Measurements from ENCODE around the gene CAPN5. TPM values are rescaled to one million over a fixed set of nuclear protein-coding genes. Genes with fewer than 3 reads are reported as not detected.
A peak's percentile ranks its signal among the peaks of the same experiment; 100 is the strongest.

Gene CAPN5
- polyA plus RNA-seq, 2 of the 4 experiments (the other 2 are of a cell fraction) = 9.4 to 12.9 TPM

GRCh38 chr11:77046060-77046501 lies 20.7 kb upstream of the CAPN5 start:
- DNase-seq (ENCODE audit: low read depth in 1 of 2, low spot score in 1 of 2) = peak; percentile 57 to 87

More at GRCh38 chr11:77046060-77046501, 20.7 kb upstream of the CAPN5 start:
- TF ChIP-seq, protein P1, sequence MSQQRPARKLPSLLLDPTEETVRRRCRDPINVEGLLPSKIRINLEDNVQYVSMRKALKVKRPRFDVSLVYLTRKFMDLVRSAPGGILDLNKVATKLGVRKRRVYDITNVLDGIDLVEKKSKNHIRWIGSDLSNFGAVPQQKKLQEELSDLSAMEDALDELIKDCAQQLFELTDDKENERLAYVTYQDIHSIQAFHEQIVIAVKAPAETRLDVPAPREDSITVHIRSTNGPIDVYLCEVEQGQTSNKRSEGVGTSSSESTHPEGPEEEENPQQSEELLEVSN (IDR thresholded peaks at IDR 0.05; ENCODE audit: borderline replicate concordance, low read depth) = peak; percentile 38; the same call in 1 of the 2 replicates
- no peak for TF ChIP-seq HDAC2 (IDR thresholded peaks at IDR 0.05)
- TF ChIP-seq MAX (IDR thresholded peaks at IDR 0.05) = peak; percentile 54; the same call in 1 of the 2 replicates
- TF ChIP-seq EHMT2 (IDR thresholded peaks at IDR 0.05; ENCODE audit: low read depth) = no peak
- no peak for TF ChIP-seq MAZ (IDR thresholded peaks at IDR 0.05; ENCODE audit: borderline replicate concordance, low read depth, low read length)
- no peak for TF ChIP-seq HOXB5 (CRISPR knock-in tag; IDR thresholded peaks at IDR 0.05)
- TF ChIP-seq KDM1A (IDR thresholded peaks at IDR 0.05; ENCODE audit: low read depth) = no peak
- TF ChIP-seq CEBPB (IDR thresholded peaks at IDR 0.05) = no peak
- TF ChIP-seq MAFK (IDR thresholded peaks at IDR 0.05; ENCODE audit: partially characterized antibody) = no peak
- TF ChIP-seq CHD2 (IDR thresholded peaks at IDR 0.05; ENCODE audit: low read length, partially characterized antibody) = no peak
- TF ChIP-seq CTCF (IDR thresholded peaks at IDR 0.05) = peak; percentile 96
- peak; percentile 98 for TF ChIP-seq SMC3 (IDR thresholded peaks at IDR 0.05)
- no peak for TF ChIP-seq REST (IDR thresholded peaks at IDR 0.05)
- TF ChIP-seq USF2 (IDR thresholded peaks at IDR 0.05) = no peak
- no peak for TF ChIP-seq FOXS1 (CRISPR knock-in tag; IDR thresholded peaks at IDR 0.05)
- TF ChIP-seq ZC3H11A (IDR thresholded peaks at IDR 0.05) = no peak
- TF ChIP-seq RAD21 (conservative IDR thresholded peaks at IDR 0.05 in 1 of 2, IDR thresholded peaks at IDR 0.05 in 1 of 2) = peak; percentile 57 to 89; a peak in 4 of 5 replicates
- TF ChIP-seq TFCP2L1 (CRISPR knock-in tag; IDR thresholded peaks at IDR 0.05) = no peak
- TF ChIP-seq FOSB (CRISPR knock-in tag; IDR thresholded peaks at IDR 0.05) = no peak
- ChIA-PET POLR2A (no interaction called here), CTCF (interaction anchor here (0.7 to 3.7 kb wide), 26 partner anchors 9 to 324 kb away, joined by 3 to 60 read pairs (median 5); partner anchors contain the start of gene B3GNT6)
- FAIRE-seq (no peak), ATAC-seq (peak; percentile 88)
- 10% methylated on average over 7 of the region's 39 CpGs for WGBS (ENCODE audit: missing lambda C conversion rate)
- Histone ChIP-seq H3K4me3 (peak overlapping the region; percentile 26), H3K4me2 (peak overlapping the region; percentile 82), H3K9me3 (no peaks in the 10 kb centered on the region), H3K27ac (peak overlapping the region; percentile 21 to 64; a peak in 3 of 6 replicates), H3K4me1 (peaks cover 12% of the 10 kb centered on the region; the same call in 2 of the 3 replicates)
